Left cardiac atrium (tissue), 4 donors: ENCODE data around the gene TENM3. TPM values are rescaled to one million over a fixed set of nuclear protein-coding genes. Genes with fewer than 3 reads are reported as not detected.

Experiments
- ATAC-seq, 2 donors: fragments of 200-7000 bp; cut with Tn5 transposase; one replicate each; pipeline ENCODE4 v1.9.1; 2020; ENCODE audit warnings: mild to moderate bottlenecking in 2 of 2, moderate library complexity in 2 of 2
- DNase-seq: peaks from one replicate; pipeline ENCODE4 v3.0.0-alpha.2; 2020
- intact Hi-C, 2 donors: fragments of 100-400 bp; cut with DNase I; formaldehyde crosslinking; loops; one replicate each; pipeline versions ENCODE4 v1.14.1 to v1.15.1; 2022 to 2023
- total RNA-seq, 2 donors: library from RNA; stranded (reverse); fragmentation: NEBNext Ultra II Directional; extraction: Animal tissue kit (Norgen Biotek cat#: 25700); gene quantifications; one replicate each; pipeline ENCODE4 v1.2.1, GENCODE V29; 2021
- donor health status: DM: no; HTN: yes; CAD: no.
- donor health status: DM: no; HTN: yes; CAD: no; lungs with severe emphysema.
- donor health status: DM: yes; HTN: yes; CAD: no.
- donor health status: Dilated cardiomyopathy.

The TENM3 gene
- total RNA-seq, 2 donors from 2014 or later, result 6.6 to 9.2 TPM

DNA sequence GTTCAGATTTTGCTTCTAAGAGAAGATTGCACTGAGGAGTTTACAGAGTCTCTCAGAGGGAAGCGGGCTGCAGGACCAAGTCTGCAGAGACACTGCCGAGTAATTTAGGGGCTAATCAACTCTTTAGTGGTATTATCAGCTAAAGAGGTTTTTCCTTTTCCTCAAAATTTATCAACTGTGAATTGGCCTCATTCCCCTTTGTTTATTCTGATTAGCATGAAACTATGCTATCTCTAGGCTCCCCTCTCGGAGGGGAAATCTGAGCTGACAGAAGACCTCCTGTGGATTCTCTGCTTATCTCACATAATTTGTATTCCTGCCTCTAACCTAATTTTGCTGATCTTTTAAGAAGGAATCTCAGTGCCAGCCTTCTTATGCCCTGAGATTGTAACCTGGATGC lies 473.0 kb downstream of the TENM3 start:
- DNase-seq (no peak), ATAC-seq (no peak)
- intact Hi-C loops, result no loop called here

GRCh38 chr4:182717788-182718583 lies 474.8 kb downstream of the TENM3 start:
- ATAC-seq (no peak), DNase-seq (no peak)
- intact Hi-C loops, result no loop called here

GRCh38 chr4:182724414-182724813 lies 481.2 kb downstream of the TENM3 start:
- ATAC-seq (no peak), DNase-seq (no peak)
- intact Hi-C loops, result no loop called here

- no peak for DNase-seq
- intact Hi-C loops, result no loop called here
- no peak for ATAC-seq
Observed at GRCh38 chr4:182729516-182729915, 486.3 kb downstream of the TENM3 start.

GRCh38 chr4:182730791-182731190 lies 487.6 kb downstream of the TENM3 start:
- DNase-seq (no peak), ATAC-seq (no peak)
- intact Hi-C loops, result no loop called here

- DNase-seq, result no peak
- intact Hi-C loops, result no loop called here
- ATAC-seq, result no peak
Observed at GRCh38 chr4:182736207-182736606, 493.0 kb downstream of the TENM3 start.

- peak in 1 of 2 donors; percentile 73 for ATAC-seq
- intact Hi-C loops, result no loop called here
Observed at GRCh38 chr4:182738283-182739047, 495.3 kb downstream of the TENM3 start.

GRCh38 chr4:182740256-182740655 lies 497.1 kb downstream of the TENM3 start:
- no peak for ATAC-seq
- intact Hi-C loops, result no loop called here
- DNase-seq, result no peak

More at GRCh38 chr4:182738283-182739047, 495.3 kb downstream of the TENM3 start:
- no peak for DNase-seq

DNA sequence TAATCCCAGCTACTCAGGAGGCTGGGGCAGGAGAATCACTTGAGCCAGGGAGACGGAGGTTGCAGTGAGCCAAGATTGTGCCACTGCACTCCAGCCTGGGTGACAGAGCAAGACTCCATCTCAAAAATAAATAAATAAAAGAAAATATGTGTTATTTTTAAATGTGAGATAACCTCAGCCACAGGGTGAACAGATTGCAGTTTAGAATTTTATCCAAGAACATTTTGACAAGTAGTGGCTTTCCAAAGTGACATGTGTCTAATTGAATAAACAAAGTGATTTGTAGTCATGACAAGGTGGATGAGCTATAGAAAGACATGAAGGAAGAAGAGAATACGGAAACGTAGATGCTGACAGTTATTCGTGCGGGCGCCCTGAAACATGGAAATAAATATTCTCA lies 497.9 kb downstream of the TENM3 start:
- intact Hi-C loops, result no loop called here
- no peak for DNase-seq
- ATAC-seq, result peak; percentile 31 to 47

DNA sequence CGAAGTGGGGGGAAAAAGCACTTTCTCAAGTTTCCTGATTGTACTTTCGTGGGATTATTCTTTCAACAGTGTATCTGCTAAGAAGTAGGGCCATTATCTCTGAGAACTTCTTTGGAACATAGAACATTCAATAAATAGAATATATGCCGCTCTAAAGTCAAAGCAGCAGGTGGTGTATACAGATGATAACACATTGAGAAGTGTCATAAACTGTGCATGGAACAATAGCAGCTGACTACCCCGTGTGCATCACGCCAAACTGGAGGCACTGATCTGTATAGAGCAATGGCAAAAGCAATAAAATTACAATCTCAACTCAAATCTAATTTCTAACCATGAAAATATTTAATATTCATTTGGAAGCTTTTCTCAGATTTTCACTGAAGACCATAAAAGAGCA lies 498.7 kb downstream of the TENM3 start:
- no peak for DNase-seq
- no peak for ATAC-seq
- intact Hi-C loops, result no loop called here

DNA sequence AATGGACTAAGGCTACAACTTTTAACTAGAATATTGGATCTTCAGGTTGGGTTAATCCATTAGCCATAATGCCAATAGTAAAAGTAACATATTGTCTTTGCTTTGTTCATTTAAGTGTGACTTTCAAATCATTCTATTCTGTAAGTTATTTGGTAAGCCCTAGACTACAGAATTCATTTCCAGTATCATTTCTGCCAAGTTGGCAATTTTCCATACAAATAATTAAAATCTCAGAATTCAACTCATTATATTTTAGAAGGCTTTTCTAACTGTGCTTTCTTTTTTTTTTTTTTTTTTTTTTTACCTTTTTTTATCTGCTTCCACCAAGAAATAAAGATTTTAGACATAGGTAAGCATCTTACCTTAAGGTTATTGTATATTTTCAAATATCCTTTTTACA lies 500.6 kb downstream of the TENM3 start:
- intact Hi-C loops, result no loop called here
- DNase-seq (no peak), ATAC-seq (no peak)

DNA sequence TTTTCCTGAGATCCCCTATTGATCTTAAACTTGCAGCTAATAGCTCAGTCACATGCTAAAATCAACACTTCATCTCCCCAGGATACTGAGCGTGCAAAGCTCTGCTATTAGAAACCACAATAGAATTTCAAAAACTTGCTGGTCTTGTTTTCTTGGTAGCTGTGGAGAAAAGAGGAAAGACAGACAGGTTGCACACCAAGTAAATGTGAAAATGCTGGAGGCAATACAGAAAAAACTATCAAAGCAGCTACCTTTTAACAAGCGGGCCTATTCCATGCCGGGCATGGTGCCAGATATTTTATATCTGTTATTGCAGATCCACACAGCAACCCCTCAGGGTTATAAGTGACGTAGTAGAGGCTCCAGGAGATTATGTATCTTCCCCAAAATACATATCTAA lies 502.0 kb downstream of the TENM3 start:
- intact Hi-C loops, result loop anchor here in 1 of 2 donors (5.0 kb wide), 1 partner anchor 63 kb away; no protein-coding TSS in a partner anchor
- DNase-seq (no peak), ATAC-seq (no peak)

- intact Hi-C loops, result loop anchor here in 1 of 2 donors (5.0 kb wide), 1 partner anchor 65 kb away; no protein-coding TSS in a partner anchor
- DNase-seq (no peak), ATAC-seq (no peak)
Observed at GRCh38 chr4:182746876-182747275, 503.7 kb downstream of the TENM3 start.

- ATAC-seq (peak; percentile 88 to 96), DNase-seq (peak; percentile 25)
- intact Hi-C loops, result loop anchor here in 1 of 2 donors (5.0 kb wide), 1 partner anchor 66 kb away; no protein-coding TSS in a partner anchor
Observed at GRCh38 chr4:182748283-182748682, 505.1 kb downstream of the TENM3 start.

- intact Hi-C loops, result loop anchor here in 1 of 2 donors (5.0 kb wide), 1 partner anchor 67 kb away; no protein-coding TSS in a partner anchor
- ATAC-seq (no peak), DNase-seq (no peak)
Observed at GRCh38 chr4:182748949-182749348, 505.7 kb downstream of the TENM3 start.

- intact Hi-C loops, result loop anchor here in 1 of 2 donors (5.0 kb wide), 1 partner anchor 67 kb away; no protein-coding TSS in a partner anchor
- ATAC-seq (no peak), DNase-seq (no peak)
Observed at GRCh38 chr4:182749667-182750167, 506.5 kb downstream of the TENM3 start.

- DNase-seq, result no peak
- no peak for ATAC-seq
- intact Hi-C loops, result no loop called here
Observed at GRCh38 chr4:182752158-182752910, 509.1 kb downstream of the TENM3 start.

- intact Hi-C loops, result no loop called here
- ATAC-seq, result peak in 1 of 2 donors; percentile 51
- DNase-seq, result no peak
Observed at GRCh38 chr4:182754895-182755294, 511.7 kb downstream of the TENM3 start.

DNA sequence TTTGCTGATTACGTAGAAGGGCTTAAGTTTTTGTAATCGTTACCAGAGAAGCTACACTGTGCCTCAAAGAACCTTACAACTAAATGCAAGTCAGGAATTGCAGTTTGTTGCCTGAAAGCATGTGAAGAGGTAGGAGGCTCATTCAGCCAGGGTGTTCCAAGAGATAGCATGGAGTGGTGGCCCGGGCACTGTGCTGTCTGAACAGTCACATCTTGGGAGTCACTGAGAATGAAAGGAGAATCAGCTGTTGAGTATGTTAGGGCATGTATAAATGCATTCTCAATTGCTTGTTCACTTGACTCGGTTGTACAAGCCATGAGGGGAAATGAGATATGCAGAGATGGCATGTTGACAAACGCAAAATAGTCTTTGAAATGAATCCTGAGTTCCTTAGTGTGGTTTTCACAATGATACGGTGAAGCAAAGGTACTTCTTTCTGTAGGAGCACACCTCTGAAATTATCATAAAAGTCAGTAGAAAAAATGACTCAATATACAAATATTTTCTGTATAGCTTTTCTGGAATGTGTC lies 513.0 kb downstream of the TENM3 start:
- ATAC-seq (peak in 1 of 2 donors; percentile 33), DNase-seq (no peak)
- intact Hi-C loops, result no loop called here
